ENCODE data around the gene CFAP157. TPM values are rescaled to one million over a fixed set of nuclear protein-coding genes. Genes with fewer than 3 reads are reported as not detected.

Gene CFAP157
- total RNA-seq, 1 donor from 2014 or later, result not detected

- no peak overlapping the region for H3K4me3 ChIP-seq
- H3K27ac ChIP-seq, result no peak overlapping the region
- H3K36me3 ChIP-seq, result no peaks in the 10 kb centered on the region
- H3K27me3 ChIP-seq, result no peaks in the 10 kb centered on the region
- intact Hi-C loops (cut with DNase I), result no loop called here
- no peak for TF ChIP-seq POLR2A (IDR thresholded peaks at IDR 0.05)
- no peak for TF ChIP-seq CTCF (IDR thresholded peaks at IDR 0.05)
- no peak for TF ChIP-seq POLR2AphosphoS5 (IDR thresholded peaks at IDR 0.05; ENCODE audit: insufficient read depth in 1 of 2, low read depth in 1 of 2)
- H3K4me1 ChIP-seq, result peaks cover 14% of the 10 kb centered on the region
- no peaks in the 10 kb centered on the region for H3K9me3 ChIP-seq
- no peak for DNase-seq (ENCODE audit: extremely low spot score in 2 of 2)
These were observed 3.5 kb downstream of the CFAP157 start for GRCh38 chr9:127710204-127710783.

- intact Hi-C loops (cut with DNase I), result no loop called here
- TF ChIP-seq POLR2AphosphoS5 (IDR thresholded peaks at IDR 0.05; ENCODE audit: insufficient read depth in 1 of 2, low read depth in 1 of 2), result no peak
- TF ChIP-seq CTCF (IDR thresholded peaks at IDR 0.05), result no peak
- no peak for TF ChIP-seq POLR2A (IDR thresholded peaks at IDR 0.05)
- Histone ChIP-seq H3K4me3 (no peak overlapping the region), H3K27ac (no peak overlapping the region), H3K27me3 (no peaks in the 10 kb centered on the region), H3K4me1 (peaks cover 18% of the 10 kb centered on the region), H3K36me3 (no peaks in the 10 kb centered on the region), H3K9me3 (no peaks in the 10 kb centered on the region)
- no peak for DNase-seq (ENCODE audit: extremely low spot score in 2 of 2)
These were observed 4.5 kb downstream of the CFAP157 start for GRCh38 chr9:127711226-127711701.

- Histone ChIP-seq H3K36me3 (no peaks in the 10 kb centered on the region), H3K4me3 (no peak overlapping the region), H3K27me3 (no peaks in the 10 kb centered on the region), H3K9me3 (no peaks in the 10 kb centered on the region), H3K4me1 (peaks cover 21% of the 10 kb centered on the region), H3K27ac (no peak overlapping the region)
- intact Hi-C loops (cut with DNase I), result no loop called here
- TF ChIP-seq POLR2AphosphoS5 (IDR thresholded peaks at IDR 0.05; ENCODE audit: insufficient read depth in 1 of 2, low read depth in 1 of 2), result no peak
- no peak for TF ChIP-seq POLR2A (IDR thresholded peaks at IDR 0.05)
- TF ChIP-seq CTCF (IDR thresholded peaks at IDR 0.05), result no peak
- DNase-seq (ENCODE audit: extremely low spot score in 2 of 2), result no peak
These were observed 5.1 kb downstream of the CFAP157 start for GRCh38 chr9:127711831-127712274.

- Histone ChIP-seq H3K36me3 (no peaks in the 10 kb centered on the region), H3K9me3 (no peaks in the 10 kb centered on the region), H3K27me3 (no peaks in the 10 kb centered on the region), H3K27ac (no peak overlapping the region), H3K4me1 (peaks cover 21% of the 10 kb centered on the region), H3K4me3 (no peak overlapping the region)
- no peak for TF ChIP-seq POLR2A (IDR thresholded peaks at IDR 0.05)
- no peak for DNase-seq (ENCODE audit: extremely low spot score in 2 of 2)
- intact Hi-C loops (cut with DNase I), result no loop called here
These were observed 5.6 kb downstream of the CFAP157 start for GRCh38 chr9:127712371-127712770.

- H3K4me1 ChIP-seq, result peaks cover 21% of the 10 kb centered on the region
- H3K27me3 ChIP-seq, result no peaks in the 10 kb centered on the region
- H3K9me3 ChIP-seq, result no peaks in the 10 kb centered on the region
- no peak for DNase-seq (ENCODE audit: extremely low spot score in 2 of 2)
- H3K36me3 ChIP-seq, result no peaks in the 10 kb centered on the region
- H3K4me3 ChIP-seq, result no peak overlapping the region
- intact Hi-C loops (cut with DNase I), result no loop called here
- no peak overlapping the region for H3K27ac ChIP-seq
- TF ChIP-seq CTCF (IDR thresholded peaks at IDR 0.05) (no peak), POLR2AphosphoS5 (IDR thresholded peaks at IDR 0.05; ENCODE audit: insufficient read depth in 1 of 2, low read depth in 1 of 2) (no peak), POLR2A (IDR thresholded peaks at IDR 0.05) (no peak)
These were observed 6.1 kb downstream of the CFAP157 start for GRCh38 chr9:127712867-127713266.

Measured in vagina (tissue), 2 donors.